Skeletal muscle satellite cell (primary cell): Measurements from ENCODE around the gene HOXC12.
A peak's percentile ranks its signal among the peaks of the same experiment; 100 is the strongest.

Experiments
- H3K27me3 ChIP-seq: 2 replicates; pipeline ENCODE4 v1.7.0; 2013; ENCODE audit warnings: low read length; ENCODE audit not compliant: control insufficient read depth, insufficient read depth
- H3K36me3 ChIP-seq: 2 replicates; pipeline ENCODE4 v1.7.0; 2013; ENCODE audit warnings: mild to moderate bottlenecking, control low read depth, low read length; ENCODE audit not compliant: insufficient read depth
- H3K4me1 ChIP-seq: 2 replicates; pipeline ENCODE4 v1.7.0; 2013; ENCODE audit warnings: low read length; ENCODE audit not compliant: control insufficient read depth, insufficient read depth
- H3K4me2 ChIP-seq: 2 replicates; pipeline ENCODE4 v1.7.0; 2013; ENCODE audit warnings: mild to moderate bottlenecking, low read length
- H3K4me3 ChIP-seq: 2 replicates; pipeline ENCODE4 v1.7.0; 2013; ENCODE audit warnings: low read length
- H3K9ac ChIP-seq: 2 replicates; pipeline ENCODE4 v1.7.0; 2013; ENCODE audit warnings: mild to moderate bottlenecking, low read depth, low read length, moderate library complexity
- H3K9me3 ChIP-seq: replicated peaks from 2 replicates; pipeline ENCODE4 v1.7.0; 2013; ENCODE audit warnings: mild to moderate bottlenecking, control low read depth, low read length

Gene HOXC12

GRCh38 chr12:53935383-53936341 is 19.0 kb upstream of the HOXC12 start:
- H3K4me2 ChIP-seq: no peak overlapping the region
- no peak overlapping the region for H3K9ac ChIP-seq
- H3K4me3 ChIP-seq: no peak overlapping the region
- H3K27me3 ChIP-seq: peaks cover 28% of the 10 kb centered on the region
- H3K9me3 ChIP-seq: no peaks in the 10 kb centered on the region
- peaks cover 10% of the 10 kb centered on the region for H3K4me1 ChIP-seq
- no peaks in the 10 kb centered on the region for H3K36me3 ChIP-seq

- Histone ChIP-seq H3K36me3 (no peaks in the 10 kb centered on the region), H3K27me3 (peaks cover 14% of the 10 kb centered on the region), H3K9ac (no peak overlapping the region), H3K4me3 (no peak overlapping the region), H3K9me3 (no peaks in the 10 kb centered on the region), H3K4me2 (no peak overlapping the region), H3K4me1 (peaks cover 20% of the 10 kb centered on the region)
Measured at GRCh38 chr12:53937099-53937498, 17.6 kb upstream of the HOXC12 start.

DNA sequence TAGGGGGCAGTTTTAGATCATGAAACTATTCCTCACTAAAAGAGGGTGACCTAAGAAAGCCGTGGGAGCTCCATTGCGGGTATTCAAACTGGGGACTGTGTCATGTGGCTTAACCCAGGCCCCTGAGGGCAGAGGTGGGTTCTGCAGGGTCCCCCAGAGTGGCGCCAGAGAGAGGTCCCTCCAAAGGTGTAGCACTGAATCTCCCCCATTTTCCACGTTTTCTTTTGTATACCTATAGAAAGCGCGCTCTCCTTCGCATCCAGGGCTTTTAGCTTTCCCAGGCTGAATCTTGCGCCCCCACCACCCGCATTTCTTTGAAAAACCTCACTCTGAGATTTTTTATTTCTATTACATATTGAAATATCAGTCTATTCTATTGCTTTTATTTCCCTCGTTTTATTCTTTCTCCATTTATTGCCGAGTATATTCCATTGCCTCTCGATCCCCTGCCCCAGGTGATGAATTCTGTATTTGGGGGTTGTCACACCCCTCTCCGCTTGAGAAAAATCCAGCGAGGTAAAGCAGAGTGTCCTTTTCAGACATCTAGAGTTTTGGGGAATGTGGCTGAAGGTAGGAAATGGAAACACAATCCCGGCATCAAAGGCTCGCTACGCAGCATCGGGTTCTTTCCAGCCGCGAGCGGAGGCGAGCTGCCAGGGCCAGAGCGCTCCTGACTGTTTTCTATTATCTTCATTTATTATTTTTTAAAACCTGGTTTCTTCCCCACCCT is 16.9 kb upstream of the HOXC12 start:
- Histone ChIP-seq H3K4me1 (peaks cover 21% of the 10 kb centered on the region), H3K9me3 (no peaks in the 10 kb centered on the region), H3K36me3 (no peaks in the 10 kb centered on the region), H3K4me3 (peak overlapping the region; percentile 70), H3K4me2 (peak overlapping the region; percentile 82), H3K9ac (peak overlapping the region; percentile 66), H3K27me3 (peaks cover 9% of the 10 kb centered on the region)

DNA sequence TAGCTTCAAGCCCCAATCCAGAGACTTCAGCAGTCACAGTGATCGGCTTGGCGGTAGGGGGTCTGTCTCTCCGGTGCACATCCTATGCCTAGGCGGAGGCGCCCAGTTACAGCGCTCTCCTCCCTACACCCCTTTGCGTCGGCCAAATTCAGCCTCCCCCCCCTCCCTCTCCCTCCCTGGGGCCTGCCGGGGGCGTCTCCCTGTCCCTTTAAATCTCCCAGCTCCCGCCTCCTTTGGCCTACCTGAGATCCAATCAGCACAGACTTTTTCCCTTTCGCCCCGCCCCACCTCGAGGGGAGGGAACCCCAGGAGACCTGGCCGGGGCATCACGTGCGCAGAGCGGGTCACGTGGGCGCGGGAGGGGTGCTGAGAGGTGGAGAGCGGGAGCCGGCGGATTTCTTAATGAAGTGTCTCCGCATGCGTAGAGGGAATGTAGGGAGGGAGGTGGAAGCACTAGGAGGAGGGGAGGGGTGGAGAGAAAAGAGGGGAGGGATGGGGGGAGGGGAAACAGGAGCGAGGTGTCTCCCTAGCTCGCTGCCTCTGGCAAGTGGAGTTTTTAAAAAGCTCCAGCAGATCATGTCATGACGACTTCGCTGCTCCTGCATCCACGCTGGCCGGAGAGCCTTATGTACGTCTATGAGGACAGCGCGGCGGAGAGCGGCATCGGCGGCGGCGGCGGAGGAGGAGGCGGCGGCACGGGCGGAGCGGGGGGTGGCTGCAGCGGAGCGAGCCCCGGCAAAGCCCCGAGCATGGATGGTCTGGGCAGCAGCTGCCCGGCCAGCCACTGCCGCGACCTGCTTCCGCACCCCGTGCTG is 16.2 kb upstream of the HOXC12 start, which contains the start of gene HOXC13:
HOXC13 (plus strand) TSS at position 506 of the 815 bp plus-strand sequence; CDS start at position 582, 76 bp downstream.
- no peaks in the 10 kb centered on the region for H3K36me3 ChIP-seq
- peaks cover 21% of the 10 kb centered on the region for H3K4me1 ChIP-seq
- H3K27me3 ChIP-seq: peaks cover 9% of the 10 kb centered on the region
- peak within 1 kb of the TSS; percentile 90 for H3K4me3 ChIP-seq
- H3K9me3 ChIP-seq: no peaks in the 10 kb centered on the region
- H3K4me2 ChIP-seq: peak within 1 kb of the TSS; percentile 89
- H3K9ac ChIP-seq: peak within 1 kb of the TSS; percentile 80

DNA sequence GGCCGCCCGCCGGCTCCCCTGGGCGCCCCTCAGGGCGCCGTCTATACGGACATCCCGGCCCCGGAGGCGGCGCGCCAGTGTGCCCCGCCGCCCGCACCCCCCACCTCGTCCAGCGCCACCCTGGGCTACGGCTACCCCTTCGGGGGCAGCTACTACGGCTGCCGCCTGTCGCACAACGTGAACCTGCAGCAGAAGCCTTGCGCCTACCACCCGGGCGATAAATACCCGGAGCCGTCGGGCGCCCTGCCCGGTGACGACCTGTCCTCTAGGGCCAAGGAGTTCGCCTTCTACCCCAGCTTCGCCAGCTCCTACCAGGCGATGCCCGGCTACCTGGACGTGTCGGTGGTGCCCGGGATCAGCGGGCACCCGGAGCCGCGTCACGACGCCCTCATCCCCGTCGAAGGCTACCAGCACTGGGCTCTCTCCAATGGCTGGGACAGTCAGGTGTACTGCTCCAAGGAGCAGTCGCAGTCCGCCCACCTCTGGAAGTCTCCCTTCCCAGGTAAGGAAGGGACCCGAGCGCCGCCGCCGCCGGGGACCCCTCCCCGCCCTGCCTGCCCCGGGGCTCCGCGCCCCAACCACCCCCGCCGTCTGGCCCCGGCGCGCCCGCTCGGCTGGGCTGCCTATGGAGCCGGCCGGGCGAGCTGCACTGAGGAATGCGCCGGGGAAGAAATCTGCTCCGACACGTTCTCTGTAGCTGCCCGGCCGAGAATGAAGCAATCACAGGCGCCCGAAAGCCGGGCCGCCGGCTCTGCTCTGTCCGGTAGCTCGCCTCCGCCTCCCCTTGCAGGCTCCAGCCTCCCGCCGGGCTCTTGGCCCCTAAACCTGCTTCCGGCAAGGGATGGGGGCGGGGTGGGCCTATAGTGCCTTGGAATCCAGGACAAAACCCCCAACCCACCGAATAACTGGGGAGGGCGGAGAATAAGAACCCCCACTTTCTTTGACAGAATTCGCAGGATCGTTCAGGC is 15.3 kb upstream of the HOXC12 start:
- peaks cover 21% of the 10 kb centered on the region for H3K4me1 ChIP-seq
- peak overlapping the region; percentile 89 for H3K4me2 ChIP-seq
- no peaks in the 10 kb centered on the region for H3K9me3 ChIP-seq
- no peaks in the 10 kb centered on the region for H3K36me3 ChIP-seq
- peaks cover 9% of the 10 kb centered on the region for H3K27me3 ChIP-seq
- peak overlapping the region; percentile 90 for H3K4me3 ChIP-seq
- peak overlapping the region; percentile 80 for H3K9ac ChIP-seq

DNA sequence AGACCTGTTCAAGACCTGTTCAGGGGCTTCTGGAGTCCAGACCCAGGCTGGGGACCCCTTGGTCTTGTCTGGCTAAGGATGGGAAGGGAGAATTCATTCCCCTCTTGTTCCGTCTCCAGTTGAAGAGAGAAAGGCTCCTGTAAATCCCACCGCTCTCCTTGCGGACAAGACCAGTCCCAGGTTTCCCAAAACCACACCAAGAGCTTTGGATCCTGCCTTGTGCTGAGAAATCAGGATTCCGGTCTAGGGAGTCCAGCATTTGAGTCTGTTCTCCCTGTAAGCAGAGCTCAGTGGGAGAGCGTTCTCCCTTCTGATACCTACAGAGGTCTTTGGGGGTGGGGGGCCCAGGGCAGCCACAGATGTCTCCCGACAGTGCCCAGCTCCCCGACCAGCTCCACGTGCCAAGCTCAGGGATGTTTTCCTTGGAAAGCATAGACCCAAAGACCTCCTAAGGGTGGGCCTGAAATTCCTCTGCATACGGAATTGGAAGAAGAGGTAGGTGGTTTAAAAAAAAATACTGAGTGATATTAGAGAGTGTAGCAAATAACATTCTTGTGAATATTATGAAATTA is 14.2 kb upstream of the HOXC12 start:
- peak overlapping the region; percentile 80 for H3K9ac ChIP-seq
- H3K4me3 ChIP-seq: peak overlapping the region; percentile 90
- peaks cover 9% of the 10 kb centered on the region for H3K27me3 ChIP-seq

DNA sequence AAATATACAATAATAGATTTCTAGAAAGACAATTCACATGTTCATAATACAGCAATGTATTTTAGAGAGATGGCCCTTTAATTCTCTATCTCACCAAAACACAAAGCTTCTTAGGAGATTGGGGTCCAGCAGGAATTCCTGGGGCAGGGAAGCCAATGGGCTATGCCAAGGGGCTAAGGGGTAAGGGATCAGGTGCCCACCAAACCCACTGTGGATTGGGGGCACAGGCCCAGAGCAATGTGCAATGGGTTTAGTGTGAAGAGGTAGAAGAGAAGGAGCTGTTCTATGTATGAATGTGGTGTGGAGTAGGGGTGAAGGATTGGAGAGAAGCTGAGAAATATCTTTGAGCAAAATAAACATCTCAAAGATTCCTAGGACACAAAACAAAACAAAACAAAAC is 13.5 kb upstream of the HOXC12 start:
- no peak overlapping the region for H3K9ac ChIP-seq
- H3K36me3 ChIP-seq: peaks cover 17% of the 10 kb centered on the region
- peak overlapping the region; percentile 51 for H3K4me3 ChIP-seq
- peaks cover 21% of the 10 kb centered on the region for H3K4me1 ChIP-seq
- H3K9me3 ChIP-seq: no peaks in the 10 kb centered on the region
- H3K4me2 ChIP-seq: peak overlapping the region; percentile 89
- peaks cover 9% of the 10 kb centered on the region for H3K27me3 ChIP-seq

More for the DNA sequence above, 14.2 kb upstream of the HOXC12 start:
- H3K36me3 ChIP-seq: peaks cover 10% of the 10 kb centered on the region
- H3K4me2 ChIP-seq: peak overlapping the region; percentile 89
- H3K9me3 ChIP-seq: no peaks in the 10 kb centered on the region
- H3K4me1 ChIP-seq: peaks cover 21% of the 10 kb centered on the region

- Histone ChIP-seq H3K4me3 (peak overlapping the region; percentile 51), H3K27me3 (peaks cover 8% of the 10 kb centered on the region)
Measured at GRCh38 chr12:53941750-53942149, 13.0 kb upstream of the HOXC12 start.

GRCh38 chr12:53942467-53942997 is 12.2 kb upstream of the HOXC12 start:
- H3K4me1 ChIP-seq: peaks cover 21% of the 10 kb centered on the region
- H3K36me3 ChIP-seq: peaks cover 20% of the 10 kb centered on the region
- H3K27me3 ChIP-seq: peaks cover under 1% of the 10 kb centered on the region
- H3K9ac ChIP-seq: no peak overlapping the region
- H3K4me2 ChIP-seq: peak overlapping the region; percentile 18
- no peaks in the 10 kb centered on the region for H3K9me3 ChIP-seq
- no peak overlapping the region for H3K4me3 ChIP-seq

More at GRCh38 chr12:53941750-53942149, 13.0 kb upstream of the HOXC12 start:
- Histone ChIP-seq H3K4me1 (peaks cover 21% of the 10 kb centered on the region), H3K9me3 (no peaks in the 10 kb centered on the region), H3K4me2 (peak overlapping the region; percentile 89), H3K36me3 (peaks cover 20% of the 10 kb centered on the region), H3K9ac (no peak overlapping the region)

DNA sequence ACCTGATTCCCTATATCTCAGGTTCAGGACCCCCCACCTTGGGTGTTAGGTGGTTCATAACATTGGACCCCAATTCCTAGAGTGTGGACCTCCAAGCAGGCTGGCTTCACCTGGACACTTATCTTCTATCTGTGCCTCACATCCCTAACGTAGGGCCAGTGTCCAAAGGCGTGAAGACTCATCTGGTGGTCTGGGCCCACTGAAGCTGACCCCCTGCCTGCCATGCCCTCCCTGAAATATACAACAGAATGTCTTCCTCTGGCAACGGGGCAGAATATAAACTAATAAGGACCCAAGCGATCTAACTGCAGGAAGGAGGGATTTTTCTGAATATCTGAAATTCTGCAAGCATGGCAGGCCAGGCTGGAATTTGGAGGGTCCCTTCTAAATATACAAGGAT is 10.5 kb upstream of the HOXC12 start:
- no peaks in the 10 kb centered on the region for H3K27me3 ChIP-seq
- no peak overlapping the region for H3K4me2 ChIP-seq
- H3K4me3 ChIP-seq: no peak overlapping the region
- peaks cover 17% of the 10 kb centered on the region for H3K4me1 ChIP-seq
- H3K9me3 ChIP-seq: no peaks in the 10 kb centered on the region
- H3K36me3 ChIP-seq: peaks cover 20% of the 10 kb centered on the region
- H3K9ac ChIP-seq: no peak overlapping the region
